GM21447 (cell line): ENCODE measurements around the gene MRPS18C.
"Not testable (repeated sequence)": the region's sequence is repeated elsewhere in the genome, so short reads cannot be mapped to it uniquely, and the experiment has no call there.

Experiments used
- ATAC-seq: cut with Tn5 transposase; IDR thresholded peaks from one replicate; pipeline ENCODE4 v1.9.1; 2021; ENCODE audit not compliant: unreplicated experiment

Gene MRPS18C

DNA sequence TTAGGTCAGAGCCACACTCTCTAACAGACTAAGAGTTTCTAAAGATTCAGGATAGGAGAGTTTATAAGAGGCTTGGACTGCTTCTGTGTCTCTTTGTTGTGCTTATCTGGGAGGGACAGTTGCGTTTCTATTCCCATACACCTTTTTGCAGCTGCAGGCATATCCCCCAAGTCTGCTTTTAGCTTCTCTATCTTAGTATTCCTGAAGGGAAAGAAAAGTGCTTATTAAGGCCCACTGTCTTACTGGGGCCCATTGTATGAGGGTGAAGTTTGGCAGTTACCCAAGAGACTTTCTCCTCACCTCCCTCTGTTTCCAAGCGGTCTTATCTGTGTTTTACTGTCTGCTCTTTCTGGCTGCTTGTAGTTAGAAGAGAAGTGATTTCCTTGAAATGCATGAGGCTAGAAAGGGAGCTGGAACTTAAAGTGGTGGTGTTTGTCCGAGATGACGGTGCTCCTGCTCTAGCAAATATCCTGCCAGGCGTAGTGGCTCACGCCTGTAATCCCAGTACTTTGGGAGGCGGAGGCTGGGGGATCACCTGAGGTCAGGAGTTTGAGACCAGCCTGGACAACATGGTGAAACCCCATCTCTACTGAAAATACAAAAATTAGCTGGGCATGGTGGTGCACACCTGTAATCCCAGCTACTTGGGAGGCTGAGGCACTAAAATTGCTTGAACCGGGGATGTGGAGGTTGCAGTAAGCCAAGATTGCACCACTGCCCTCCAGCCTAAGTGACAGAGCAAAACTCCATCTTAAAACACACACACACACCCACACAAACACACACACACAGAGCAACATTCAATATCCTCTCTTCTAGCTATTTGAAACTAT, 40.4 kb downstream of the MRPS18C start:
- ATAC-seq = not testable (repeated sequence)

DNA sequence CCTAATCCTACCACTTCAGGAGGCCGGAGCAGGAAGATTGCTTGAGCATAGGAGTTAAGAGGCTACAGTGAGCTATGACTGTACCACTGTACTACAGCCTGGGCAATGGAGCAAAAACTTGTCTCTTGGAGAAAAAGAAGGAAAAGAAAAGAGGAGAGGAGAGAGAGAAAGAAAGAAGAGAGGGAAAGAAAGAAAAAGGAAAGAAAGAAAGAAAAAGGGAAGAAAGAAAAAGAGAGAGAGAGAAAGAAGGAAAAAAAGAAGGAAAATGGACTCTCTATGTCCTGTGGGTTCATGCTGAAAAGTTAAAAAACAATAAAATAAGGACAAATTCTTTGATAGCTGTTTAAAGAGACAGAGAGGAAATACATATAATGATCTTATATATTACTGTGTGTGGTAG, 42.3 kb downstream of the MRPS18C start:
- ATAC-seq = no peak

DNA sequence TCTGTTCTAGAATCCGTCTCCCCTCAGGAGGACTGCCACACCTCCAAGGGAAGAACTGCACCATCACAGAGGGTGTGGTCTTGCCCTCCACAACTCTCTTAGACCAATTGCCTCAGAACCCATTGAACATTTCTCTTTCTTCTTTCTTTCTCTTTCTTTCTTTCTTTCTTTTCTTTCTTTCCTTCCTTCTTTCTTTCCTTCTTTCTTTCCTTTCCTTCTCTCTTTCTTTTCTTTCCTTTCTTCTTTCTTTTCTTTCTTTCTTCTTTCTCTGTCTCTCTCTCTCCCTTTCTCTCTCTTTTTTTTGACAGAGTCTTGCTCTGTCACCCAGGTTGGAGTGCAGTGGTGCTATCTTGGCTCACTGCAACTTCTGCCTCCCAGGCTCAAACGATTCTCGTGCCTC, 45.8 kb downstream of the MRPS18C start:
- ATAC-seq = not testable (repeated sequence)

DNA sequence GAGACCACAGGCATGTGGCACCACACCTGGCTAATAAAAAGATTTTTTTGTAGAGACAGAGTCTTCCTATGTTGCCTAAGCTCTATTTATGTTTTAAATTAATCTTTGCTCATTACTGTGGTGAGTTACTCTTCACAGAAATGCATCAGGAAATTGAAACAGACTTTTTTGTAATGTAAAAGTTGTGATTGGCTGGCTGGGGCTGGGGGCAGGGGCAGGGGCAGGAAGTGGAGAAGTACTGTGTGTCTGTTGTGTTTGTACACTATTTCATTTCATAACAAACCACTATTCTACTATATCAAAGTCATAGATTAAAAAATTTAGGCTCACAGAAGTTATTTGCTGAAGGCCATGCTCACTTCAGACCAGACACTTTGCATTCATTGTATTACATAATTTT, 48.1 kb downstream of the MRPS18C start:
- ATAC-seq = no peak

DNA sequence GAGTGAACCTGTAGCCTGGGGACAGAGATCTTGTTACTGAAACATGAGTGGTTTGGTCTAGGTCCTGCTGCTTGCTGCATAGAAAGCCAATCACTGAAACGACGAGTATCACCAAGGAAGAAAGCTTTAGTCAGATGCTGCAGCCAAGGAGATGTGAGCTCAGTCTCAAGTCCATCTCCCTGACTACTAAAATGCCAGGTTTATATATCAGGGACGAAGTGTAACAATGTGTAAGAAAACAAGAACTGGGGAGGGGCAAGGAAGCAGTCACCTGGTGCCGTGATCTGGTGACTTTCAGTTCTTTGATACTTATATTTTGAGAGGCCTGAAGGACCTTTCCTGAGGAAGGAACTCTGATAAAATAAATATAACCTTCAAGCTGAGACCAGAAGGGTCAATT, 48.6 kb downstream of the MRPS18C start:
- ATAC-seq = no peak

GRCh38 chr4:83504996-83505395, 49.1 kb downstream of the MRPS18C start:
- no peak for ATAC-seq

DNA sequence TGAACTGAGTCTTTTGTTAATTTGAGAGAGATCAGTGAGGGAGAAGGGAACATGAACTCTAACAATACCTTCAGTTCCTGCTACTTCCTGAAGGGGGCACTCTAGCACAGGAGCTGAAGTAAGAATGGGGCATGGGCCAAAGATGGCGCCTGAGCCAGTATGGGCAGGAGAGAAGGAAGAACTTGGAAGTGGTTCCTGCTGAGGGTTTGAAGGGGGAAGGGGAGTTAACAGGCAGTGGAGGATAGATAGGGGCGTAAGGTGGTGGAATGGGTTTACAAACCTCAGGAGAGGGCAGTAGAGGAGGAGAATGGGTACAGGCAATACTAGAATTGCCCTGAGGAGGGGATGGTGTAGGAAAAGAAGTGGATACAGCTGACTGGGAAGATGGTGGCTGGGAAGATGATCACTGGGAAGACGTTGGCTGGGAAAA, 53.3 kb downstream of the MRPS18C start:
- not testable (repeated sequence) for ATAC-seq

DNA sequence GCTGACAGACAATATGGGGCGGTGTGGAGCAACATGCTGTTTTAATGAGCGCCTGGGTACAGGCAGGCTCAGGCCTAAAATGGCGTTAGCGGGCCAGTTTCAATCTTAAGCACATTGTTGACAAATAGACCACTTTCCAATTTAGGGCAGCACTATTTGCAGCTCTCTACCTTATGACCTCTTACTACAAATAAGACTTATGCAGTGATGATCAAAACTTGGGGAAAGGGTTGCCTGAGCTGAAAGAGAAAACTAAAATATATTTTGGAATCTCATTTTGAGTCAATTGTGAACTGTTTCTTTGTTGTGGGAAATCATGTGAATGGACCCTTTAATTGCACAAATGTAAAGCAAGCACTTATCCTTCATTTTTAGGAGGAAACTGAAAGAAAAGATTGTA, 54.6 kb downstream of the MRPS18C start:
- no peak for ATAC-seq
